Stimulated activated CD4-positive, alpha-beta T cell treated with anti-CD3 and anti-CD28 coated beads, Interleukin-2, amount 100 ng/mL, for 48 hours (primary cell): Measurements from ENCODE around the gene ABCA4.

Experiments
- DNase-seq, 2 donors: peaks; one replicate each; pipeline ENCODE4 v3.0.0-alpha.2; 2020

ABCA4 gene

DNA sequence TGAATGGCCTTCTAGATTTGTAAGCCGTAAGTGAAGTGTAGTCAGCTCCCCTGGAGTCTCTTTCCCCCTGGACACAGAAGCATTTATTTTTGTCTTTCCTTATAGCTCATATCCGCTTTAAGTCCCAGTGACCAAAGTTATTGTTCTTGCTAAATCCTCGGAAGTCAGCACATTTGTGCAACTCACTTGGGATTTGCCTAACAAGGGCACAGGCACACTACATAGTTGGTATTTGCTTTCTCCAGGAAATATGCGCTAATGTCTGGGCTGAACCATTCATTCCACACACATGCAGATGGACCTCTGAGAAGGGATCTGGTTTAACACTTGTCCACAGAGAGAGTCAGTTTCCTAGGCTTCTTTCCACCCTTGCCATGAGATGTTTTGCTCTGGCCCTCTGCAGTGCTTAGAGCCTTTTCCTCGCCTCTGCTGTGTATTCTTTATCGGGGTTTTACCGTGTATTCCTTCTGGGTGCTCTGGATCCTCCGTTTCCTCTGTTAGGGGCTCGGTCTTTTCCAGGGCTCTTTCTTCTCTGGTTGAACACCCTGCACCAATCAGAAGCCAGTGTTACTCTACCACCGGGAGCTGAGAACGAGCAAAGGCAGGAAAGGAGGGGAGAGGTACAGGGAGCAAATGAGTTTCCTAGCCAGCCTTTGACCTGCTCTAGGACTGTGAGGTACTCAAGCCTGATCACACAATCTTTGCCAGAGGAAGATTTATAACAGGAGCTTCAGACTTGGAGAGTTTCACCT is 72.4 kb downstream of the ABCA4 start:
- no peak for DNase-seq

DNA sequence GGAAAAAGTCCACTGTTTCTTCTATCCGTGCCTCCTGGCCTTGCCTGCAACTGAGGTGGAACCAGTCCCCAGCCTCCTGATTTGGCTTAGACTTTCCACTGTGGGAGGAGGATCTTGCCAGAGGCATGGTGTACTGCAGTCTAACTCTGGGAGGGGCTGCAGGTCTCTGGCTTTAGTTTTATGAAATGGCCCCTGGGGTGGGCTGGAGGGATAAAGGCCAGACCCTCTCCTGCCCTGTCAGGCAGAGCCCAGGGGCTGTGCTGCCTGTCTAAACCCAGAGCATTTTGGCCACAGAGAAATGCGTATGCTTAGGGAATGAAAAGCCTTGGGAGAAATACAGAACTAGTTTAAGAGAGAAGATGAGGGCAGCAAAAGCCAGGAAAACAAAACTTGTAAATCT is 73.0 kb downstream of the ABCA4 start:
- DNase-seq = no peak

DNA sequence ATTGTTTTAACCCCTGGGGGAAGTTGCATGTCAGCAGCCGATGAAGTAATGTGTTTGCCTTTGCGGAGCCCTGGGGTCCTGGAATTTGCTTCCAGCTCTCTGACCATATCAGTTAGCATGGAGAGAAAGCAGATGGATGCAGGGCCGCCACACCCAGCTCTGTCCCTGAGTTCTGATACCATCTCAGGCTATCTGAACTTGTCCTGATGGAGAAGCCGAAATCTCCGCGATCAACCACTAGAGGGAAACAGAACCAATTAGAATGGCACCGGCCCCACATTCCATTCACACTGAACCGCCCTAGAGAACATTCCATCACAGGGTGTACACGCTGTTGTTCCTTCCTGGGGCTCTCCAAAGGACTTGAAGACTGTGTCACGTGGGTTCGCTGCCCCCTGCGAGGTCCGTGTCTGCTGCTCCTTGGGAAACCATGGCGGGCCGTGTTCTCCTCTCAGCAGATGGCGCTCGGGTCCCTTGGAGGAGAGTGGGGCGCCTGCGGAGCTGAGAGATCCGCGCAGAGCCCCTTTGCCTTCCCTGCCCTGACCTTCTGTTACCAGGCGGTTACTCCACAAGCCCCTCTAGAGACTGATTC is 75.4 kb downstream of the ABCA4 start:
- DNase-seq = peak; percentile 26 to 28

GRCh38 chr1:94044891-94045290 is 76.1 kb downstream of the ABCA4 start:
- no peak for DNase-seq

GRCh38 chr1:94044290-94044790 is 76.6 kb downstream of the ABCA4 start:
- DNase-seq = no peak

DNA sequence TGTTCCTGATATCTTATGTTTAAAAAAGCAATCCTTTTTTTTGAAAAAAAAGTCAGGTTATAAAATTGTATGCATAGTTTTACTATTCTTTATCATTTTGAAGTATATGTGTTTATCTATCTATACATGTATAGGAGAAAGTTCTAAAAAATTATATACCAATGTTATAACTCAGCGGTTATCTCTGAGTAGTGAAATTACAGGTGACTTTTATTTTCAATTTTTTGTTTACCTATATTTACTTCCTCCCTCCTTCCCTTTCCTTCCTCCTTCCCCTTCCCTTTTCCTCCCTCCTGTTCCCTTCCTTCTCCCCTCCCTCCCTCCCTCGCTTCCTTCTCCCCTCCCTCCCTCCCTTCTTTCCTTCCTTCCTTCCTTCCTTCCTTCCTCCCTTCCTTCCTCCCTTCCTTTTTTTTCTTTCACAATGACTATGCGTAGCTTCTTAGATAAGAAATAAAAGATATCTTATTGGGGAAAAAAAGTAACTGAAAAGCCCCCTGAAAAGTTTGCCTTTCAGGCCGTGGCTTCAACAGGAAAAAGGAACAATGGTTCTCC is 77.1 kb downstream of the ABCA4 start:
- DNase-seq = no peak

DNA sequence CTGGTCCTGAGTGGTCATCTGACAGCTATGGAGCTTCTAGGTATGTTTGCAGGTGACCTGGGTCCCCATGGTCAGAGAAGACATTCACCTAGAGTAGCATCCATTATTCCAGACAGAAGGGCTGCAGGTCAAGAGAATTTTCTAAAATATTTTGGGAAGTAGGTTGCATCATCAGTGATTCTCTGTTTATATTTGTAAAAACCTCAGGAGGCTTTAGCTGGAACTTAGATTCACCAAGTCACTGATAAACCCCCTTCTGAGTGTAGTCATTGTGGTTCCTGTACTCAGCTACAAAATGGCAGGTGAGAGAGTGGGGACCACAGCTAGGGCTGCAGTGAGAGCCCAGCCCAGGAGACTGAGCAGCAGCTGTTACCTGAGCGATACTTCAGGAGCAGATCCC is 78.6 kb downstream of the ABCA4 start:
- DNase-seq = no peak

- no peak for DNase-seq
Measured at GRCh38 chr1:94039871-94040569, 80.9 kb downstream of the ABCA4 start.

GRCh38 chr1:94039514-94039870 is 81.5 kb downstream of the ABCA4 start:
- peak; percentile 66 to 70 for DNase-seq

DNA sequence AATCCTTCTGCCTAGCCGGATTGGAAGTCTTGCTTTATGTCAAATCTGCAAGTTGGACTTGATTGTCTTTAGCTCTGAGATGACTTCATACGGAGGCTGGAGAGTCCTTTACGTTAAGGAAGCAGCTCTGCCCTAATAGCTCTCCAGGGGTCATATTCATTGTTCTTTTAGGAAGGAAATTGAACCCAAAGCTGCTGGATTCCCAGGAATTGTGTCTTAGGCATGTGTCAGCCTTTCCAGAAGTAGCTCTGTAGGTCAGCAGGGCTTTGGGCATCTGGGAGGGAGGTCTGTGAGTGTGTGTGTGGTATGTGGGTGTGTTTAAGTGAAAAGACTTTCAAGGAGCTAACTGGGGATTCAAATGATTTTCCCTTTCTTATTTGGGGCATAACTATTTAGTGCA is 82.4 kb downstream of the ABCA4 start:
- no peak for DNase-seq

- DNase-seq = no peak
Measured at GRCh38 chr1:94037392-94038229, 83.3 kb downstream of the ABCA4 start.

GRCh38 chr1:94036730-94037129 is 84.2 kb downstream of the ABCA4 start:
- no peak for DNase-seq

GRCh38 chr1:94033849-94034248 is 87.1 kb downstream of the ABCA4 start:
- DNase-seq = no peak

GRCh38 chr1:94032637-94033036 is 88.3 kb downstream of the ABCA4 start:
- no peak for DNase-seq

- DNase-seq = no peak
Measured at GRCh38 chr1:94031591-94031990, 89.4 kb downstream of the ABCA4 start.

GRCh38 chr1:94031154-94031553 is 89.8 kb downstream of the ABCA4 start:
- no peak for DNase-seq

- no peak for DNase-seq
Measured at GRCh38 chr1:94029130-94029993, 91.6 kb downstream of the ABCA4 start.

GRCh38 chr1:94027721-94028515 is 93.0 kb downstream of the ABCA4 start:
- no peak for DNase-seq

DNA sequence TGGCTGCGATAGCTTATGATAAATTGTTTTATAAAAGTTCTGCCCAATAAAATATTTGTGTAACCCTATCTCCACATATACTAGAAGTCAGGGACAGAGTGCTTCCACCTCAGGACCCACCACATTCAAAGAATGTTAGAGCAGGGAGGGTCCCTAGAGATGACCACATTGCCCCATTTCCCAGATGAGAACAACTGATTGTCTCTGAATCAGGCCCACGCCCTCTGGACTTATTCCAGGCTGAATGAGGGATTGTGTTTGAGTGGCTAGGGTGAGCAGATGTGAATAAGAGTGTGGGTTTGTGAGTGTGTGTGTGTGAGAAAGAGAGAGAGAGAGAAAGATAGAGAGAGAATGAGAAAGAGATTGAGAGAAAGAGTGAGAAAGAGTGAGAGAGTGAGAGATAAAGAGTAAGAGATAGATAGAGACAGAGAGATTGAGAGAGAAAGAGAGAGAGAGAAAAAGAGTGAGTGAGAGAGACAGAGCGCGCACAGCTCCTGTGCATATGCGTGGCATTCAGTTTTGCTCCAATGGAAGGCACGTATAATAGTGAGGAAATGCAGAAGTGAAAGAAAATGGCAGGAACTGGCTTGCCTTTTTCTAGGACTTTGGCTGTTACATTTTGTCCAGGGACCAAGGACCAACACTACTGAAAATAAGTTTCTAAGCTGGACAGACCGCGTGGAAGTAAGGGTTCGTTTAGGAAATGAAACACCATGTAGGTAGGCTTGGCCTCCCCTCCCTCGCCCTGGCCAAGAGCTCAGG is 94.1 kb downstream of the ABCA4 start:
- DNase-seq = no peak
